Type B pancreatic cell (in vitro differentiated cells): ENCODE results near the gene KRT7. TPM values are rescaled to one million over a fixed set of nuclear protein-coding genes. Genes with fewer than 3 reads are reported as not detected.

Experiments
- DNase-seq: peaks from one replicate; pipeline ENCODE4 v3.0.0; 2021; ENCODE audit warnings: mixed read lengths; ENCODE audit not compliant: unreplicated experiment; ENCODE audit errors: extremely low spot score
- H3K27ac Mint-ChIP-seq: 2 replicates; pipeline ENCODE4 v1.8.0; 2021; ENCODE audit warnings: mild to moderate bottlenecking, mixed read lengths
- H3K27me3 Mint-ChIP-seq: 2 replicates; pipeline ENCODE4 v1.8.0; 2021; ENCODE audit warnings: mixed read lengths
- H3K36me3 Mint-ChIP-seq: 2 replicates; pipeline ENCODE4 v1.8.0; 2021; ENCODE audit warnings: mixed read lengths
- H3K4me1 Mint-ChIP-seq: one replicate; pipeline ENCODE4 v1.8.0; 2021; ENCODE audit warnings: mixed read lengths; ENCODE audit not compliant: unreplicated experiment
- H3K4me3 Mint-ChIP-seq: 2 replicates; pipeline ENCODE4 v1.8.0; 2021; ENCODE audit warnings: mild to moderate bottlenecking, mixed read lengths
- H3K9me3 Mint-ChIP-seq: 2 replicates; pipeline ENCODE4 v1.8.0; 2021; ENCODE audit warnings: mixed read lengths
- CTCF ChIP-seq: fragments of 200-600 bp; sonication (generic); conservative IDR thresholded peaks from 2 replicates; pipeline ENCODE4 v1.5.0; 2021; ENCODE audit warnings: antibody characterized with exemption, mild to moderate bottlenecking
- total RNA-seq: library from RNA; stranded (reverse); gene quantifications from 2 replicates; pipeline ENCODE4 v1.2.1, GENCODE V29; 2021; ENCODE audit warnings: low replicate concordance

The KRT7 gene
- total RNA-seq, 1 donor from 2014 or later = 125 TPM

GRCh38 chr12:52261208-52261484 is 28.1 kb downstream of the KRT7 start:
- peaks cover 4% of the 10 kb centered on the region for H3K36me3 Mint-ChIP-seq
- DNase-seq = no peak
- H3K27ac Mint-ChIP-seq = no peak overlapping the region
- H3K27me3 Mint-ChIP-seq = peaks cover 54% of the 10 kb centered on the region
- peaks cover 14% of the 10 kb centered on the region for H3K9me3 Mint-ChIP-seq
- peaks cover 22% of the 10 kb centered on the region for H3K4me1 Mint-ChIP-seq
- no peak for TF ChIP-seq CTCF
- H3K4me3 Mint-ChIP-seq = peak overlapping the region; percentile 34

GRCh38 chr12:52262286-52262685 is 29.2 kb downstream of the KRT7 start:
- no peak for TF ChIP-seq CTCF
- Mint-ChIP-seq H3K9me3 (peaks cover 14% of the 10 kb centered on the region), H3K27me3 (peaks cover 43% of the 10 kb centered on the region), H3K36me3 (peaks cover 4% of the 10 kb centered on the region), H3K27ac (no peak overlapping the region), H3K4me3 (no peak overlapping the region), H3K4me1 (peaks cover 22% of the 10 kb centered on the region)
- DNase-seq = no peak

GRCh38 chr12:52263761-52264434 is 30.9 kb downstream of the KRT7 start:
- H3K27me3 Mint-ChIP-seq = peaks cover 31% of the 10 kb centered on the region
- no peak overlapping the region for H3K27ac Mint-ChIP-seq
- no peak for TF ChIP-seq CTCF
- peaks cover 14% of the 10 kb centered on the region for H3K9me3 Mint-ChIP-seq
- peaks cover 4% of the 10 kb centered on the region for H3K36me3 Mint-ChIP-seq
- DNase-seq = no peak
- peaks cover 22% of the 10 kb centered on the region for H3K4me1 Mint-ChIP-seq
- H3K4me3 Mint-ChIP-seq = no peak overlapping the region

GRCh38 chr12:52264435-52264825 is 31.4 kb downstream of the KRT7 start:
- no peak for DNase-seq
- no peak overlapping the region for H3K27ac Mint-ChIP-seq
- H3K4me3 Mint-ChIP-seq = no peak overlapping the region
- no peak for TF ChIP-seq CTCF
- H3K36me3 Mint-ChIP-seq = peaks cover 4% of the 10 kb centered on the region
- peaks cover 14% of the 10 kb centered on the region for H3K9me3 Mint-ChIP-seq
- peaks cover 25% of the 10 kb centered on the region for H3K27me3 Mint-ChIP-seq
- peaks cover 22% of the 10 kb centered on the region for H3K4me1 Mint-ChIP-seq

- TF ChIP-seq CTCF = no peak
- H3K27ac Mint-ChIP-seq = no peak overlapping the region
- peaks cover 10% of the 10 kb centered on the region for H3K27me3 Mint-ChIP-seq
- peaks cover 4% of the 10 kb centered on the region for H3K36me3 Mint-ChIP-seq
- DNase-seq = no peak
- H3K9me3 Mint-ChIP-seq = peaks cover 7% of the 10 kb centered on the region
- no peak overlapping the region for H3K4me3 Mint-ChIP-seq
- H3K4me1 Mint-ChIP-seq = peaks cover 3% of the 10 kb centered on the region
Measured at GRCh38 chr12:52266514-52266913, 33.5 kb downstream of the KRT7 start.

- peaks cover 4% of the 10 kb centered on the region for H3K36me3 Mint-ChIP-seq
- H3K9me3 Mint-ChIP-seq = peaks cover 5% of the 10 kb centered on the region
- H3K4me1 Mint-ChIP-seq = no peaks in the 10 kb centered on the region
- H3K27ac Mint-ChIP-seq = no peak overlapping the region
- peaks cover 8% of the 10 kb centered on the region for H3K27me3 Mint-ChIP-seq
- H3K4me3 Mint-ChIP-seq = no peak overlapping the region
- no peak for TF ChIP-seq CTCF
- DNase-seq = no peak
Measured at GRCh38 chr12:52267266-52267665, 34.2 kb downstream of the KRT7 start.
